ENCODE results near the gene ZNF280A. TPM values are rescaled to one million over a fixed set of nuclear protein-coding genes. Genes with fewer than 3 reads are reported as not detected.

Gene ZNF280A
- not detected for polyA plus RNA-seq (2013, experiment 1 of 2; ENCODE audit: insufficient read length)
- not detected for polyA plus RNA-seq (2013, experiment 2 of 2; ENCODE audit: insufficient read length)

DNA sequence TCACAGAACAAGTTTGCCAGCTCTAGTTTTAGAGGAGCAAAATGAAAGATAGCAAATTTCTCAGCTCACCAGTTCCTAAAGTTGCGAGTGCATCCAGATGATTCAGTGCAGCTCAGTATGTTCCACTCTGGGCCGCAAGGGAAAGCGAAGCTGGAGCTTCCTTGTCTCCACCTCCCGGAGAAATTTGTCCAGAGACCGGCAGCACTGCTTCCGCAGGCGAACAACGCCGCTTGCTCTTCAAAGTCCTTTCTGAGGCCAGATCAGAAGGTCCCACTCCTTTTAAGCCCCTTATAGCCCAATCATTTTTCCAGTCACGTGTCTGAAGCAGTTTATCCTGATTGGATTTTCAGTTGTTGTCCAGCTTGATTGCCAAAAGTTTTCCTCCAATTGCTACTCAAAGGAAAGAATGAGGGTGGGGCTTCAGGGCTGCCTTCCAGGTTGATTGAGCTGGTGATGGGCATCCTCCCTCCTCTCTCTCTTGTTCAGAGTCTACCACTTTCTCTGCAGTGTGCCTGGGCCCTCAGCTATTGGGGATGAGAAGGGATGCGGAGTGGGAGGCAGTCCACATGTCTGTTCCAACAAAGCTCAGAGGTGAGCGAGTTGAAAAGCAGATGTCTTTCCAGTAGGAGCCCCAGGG, at the start of gene ZNF280A:
TSS of gene ZNF280A (minus strand) at position 251 of the 637 bp plus-strand sequence. CDS start 4,640 bp downstream, outside the sequence.
- peak; percentile 3 for DNase-seq

GRCh38 chr22:22569218-22569617, 49.1 kb upstream of the ZNF280A start:
- no peak for DNase-seq

- no peak for DNase-seq
These were observed 45.9 kb upstream of the ZNF280A start for GRCh38 chr22:22565981-22566380.

DNA sequence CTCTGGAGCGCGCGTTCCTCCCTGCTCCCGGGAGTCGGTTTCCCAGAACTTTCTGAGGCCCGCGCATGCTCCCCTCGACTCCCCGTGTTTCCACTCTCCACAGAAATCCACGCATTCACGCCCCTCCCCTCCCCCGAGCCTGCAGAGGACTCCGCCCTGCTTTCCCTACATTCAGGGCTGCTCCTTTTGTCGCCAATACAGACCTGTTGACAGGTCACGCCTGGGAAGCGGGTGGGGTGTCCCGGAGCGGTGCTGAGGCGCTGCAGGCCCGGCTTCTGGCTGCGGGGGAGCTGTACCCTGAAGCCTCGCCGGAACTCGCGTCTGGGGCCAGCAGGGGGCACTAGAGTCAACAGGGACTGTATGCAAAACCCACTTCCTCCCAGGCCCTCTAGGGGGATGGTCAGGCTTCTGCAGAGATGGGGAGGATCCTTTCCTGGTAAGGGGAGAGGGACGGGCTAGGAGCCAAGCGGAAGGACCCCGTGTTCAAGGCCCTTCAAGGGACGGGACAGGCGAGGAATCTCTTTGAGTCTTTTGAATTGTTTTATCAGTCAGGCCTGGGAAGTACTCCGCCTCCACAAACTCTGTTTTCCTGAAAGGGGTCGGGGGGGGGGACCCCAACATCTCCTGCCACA, 39.0 kb upstream of the ZNF280A start, which contains the start of gene PRAME:
TSS of gene PRAME (minus strand) at position 294 of the 632 bp plus-strand sequence. CDS start 2,433 bp downstream, outside the sequence.
- DNase-seq = peak; percentile 31

- no peak for DNase-seq
These were observed 38.3 kb upstream of the ZNF280A start for GRCh38 chr22:22558071-22558971.

GRCh38 chr22:22556995-22557925, 37.2 kb upstream of the ZNF280A start:
- DNase-seq = no peak

DNA sequence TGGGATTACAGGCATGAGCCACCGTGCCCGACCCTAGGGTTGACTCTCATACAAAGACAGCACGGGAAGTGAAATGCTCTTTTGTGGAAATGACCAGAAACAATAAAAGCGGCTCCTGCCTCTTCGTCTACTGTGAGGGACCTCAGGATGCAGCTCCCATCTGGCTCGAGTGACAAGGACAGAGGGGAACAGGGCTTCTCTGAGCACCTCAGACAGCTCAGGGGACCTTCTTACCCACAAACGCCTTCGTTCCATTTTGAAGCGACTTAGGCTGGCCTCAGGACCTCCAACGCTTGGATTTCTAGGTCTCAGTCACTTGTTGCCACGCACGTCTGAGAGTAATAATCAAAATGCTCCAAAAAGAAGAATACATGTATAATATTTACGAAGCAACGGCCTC, 36.5 kb upstream of the ZNF280A start:
- DNase-seq = no peak

DNA sequence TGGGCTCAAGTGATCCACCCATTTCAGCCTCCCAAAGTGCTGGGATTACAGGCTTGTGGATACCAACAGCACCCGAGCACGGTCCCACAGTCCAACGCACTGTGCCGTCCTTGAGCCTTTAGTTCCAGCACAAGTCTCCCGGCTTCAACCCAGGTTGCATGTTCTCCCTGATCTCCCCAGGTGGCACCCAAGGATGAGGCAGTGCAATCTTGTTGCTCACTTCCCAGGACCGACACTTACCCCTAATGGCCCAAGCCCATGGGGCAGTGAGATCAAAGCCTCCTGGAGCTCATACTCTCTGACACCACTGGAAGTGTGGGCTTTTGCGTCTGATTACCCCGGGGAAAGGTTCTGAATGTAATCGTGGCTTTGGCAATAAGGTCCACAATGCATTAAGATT, 35.5 kb upstream of the ZNF280A start:
- DNase-seq = no peak

- DNase-seq = no peak
These were observed 34.7 kb upstream of the ZNF280A start for GRCh38 chr22:22554587-22555284.

DNA sequence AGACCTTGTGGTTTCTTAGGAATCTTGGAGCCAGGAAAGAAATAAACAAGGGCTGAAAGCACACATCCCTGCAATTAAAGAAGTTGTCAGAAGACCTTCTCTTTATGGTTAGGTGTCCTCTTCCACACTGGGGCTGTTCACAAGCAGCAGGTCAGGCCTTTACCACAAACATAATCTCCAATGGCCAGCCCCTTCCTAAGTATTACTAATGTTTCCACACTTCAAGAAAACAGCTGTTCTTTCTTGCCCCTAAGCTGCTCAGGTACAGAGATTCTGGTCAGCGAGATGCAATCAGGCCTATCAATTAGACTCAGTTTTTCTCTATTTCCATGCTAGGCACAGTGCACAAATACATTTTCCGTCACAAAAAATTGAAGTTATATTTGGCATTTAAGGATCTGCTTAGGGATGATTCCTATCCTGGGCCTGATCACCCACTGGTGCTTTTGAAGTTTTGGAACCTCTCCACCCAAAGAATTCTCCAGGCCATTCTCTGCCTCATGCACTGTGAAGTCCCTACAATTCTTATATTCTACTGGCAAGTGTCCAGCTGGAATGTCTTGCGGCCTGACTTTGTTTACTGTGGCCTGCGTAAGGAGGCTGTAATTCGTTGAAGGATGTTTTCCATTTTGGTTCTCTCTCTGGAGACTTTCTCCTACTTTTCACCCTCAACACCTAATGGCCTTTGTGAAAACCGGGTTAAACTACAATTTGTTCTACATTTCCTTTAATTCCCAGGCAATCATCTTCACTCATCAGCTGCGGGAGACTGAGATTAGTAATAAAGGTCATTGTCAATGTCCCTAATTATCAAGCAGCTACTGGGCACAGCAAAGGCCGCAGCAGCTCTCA, 33.9 kb upstream of the ZNF280A start:
- no peak for DNase-seq

GRCh38 chr22:22553141-22553540, 33.1 kb upstream of the ZNF280A start:
- DNase-seq = no peak

DNA sequence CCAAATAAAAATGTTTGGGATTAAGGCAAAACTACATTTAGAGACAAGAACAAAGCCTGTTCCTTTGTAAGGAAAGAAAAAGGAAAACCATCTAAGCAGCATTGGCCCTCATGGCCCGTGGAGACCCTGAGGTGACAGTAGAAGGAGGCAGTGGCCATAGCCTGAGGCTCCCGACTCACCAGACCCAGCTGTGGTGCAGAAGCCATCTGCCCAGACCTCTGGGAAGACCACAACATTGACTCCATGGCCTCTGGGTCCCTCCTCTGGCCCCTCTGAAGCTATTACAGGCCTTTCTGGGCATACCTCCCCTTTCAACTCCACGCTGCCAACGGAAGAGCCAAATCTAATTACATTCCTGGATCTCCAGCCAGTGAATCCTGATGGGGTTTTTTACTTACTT, 32.6 kb upstream of the ZNF280A start:
- no peak for DNase-seq

GRCh38 chr22:22550789-22551434, 30.8 kb upstream of the ZNF280A start:
- no peak for DNase-seq

DNA sequence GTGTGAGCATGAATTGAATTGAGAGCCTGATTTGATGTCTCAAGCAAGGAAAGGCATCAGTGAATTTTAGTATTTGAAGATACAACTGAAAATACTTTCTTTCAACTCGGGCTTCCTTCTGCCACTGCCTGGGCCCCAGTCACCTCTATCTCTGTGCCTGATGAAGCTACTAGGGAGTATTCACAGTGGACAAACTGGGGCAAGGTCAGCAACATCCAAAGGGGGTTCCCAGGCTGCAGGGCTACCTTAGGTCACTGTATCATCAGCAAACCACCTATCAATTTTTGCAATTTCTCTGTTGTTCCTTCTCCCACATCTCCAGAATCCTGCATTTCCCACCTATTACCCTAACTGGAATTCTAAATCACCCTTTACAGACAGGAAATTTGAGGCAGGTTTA, 28.8 kb upstream of the ZNF280A start:
- no peak for DNase-seq

DNA sequence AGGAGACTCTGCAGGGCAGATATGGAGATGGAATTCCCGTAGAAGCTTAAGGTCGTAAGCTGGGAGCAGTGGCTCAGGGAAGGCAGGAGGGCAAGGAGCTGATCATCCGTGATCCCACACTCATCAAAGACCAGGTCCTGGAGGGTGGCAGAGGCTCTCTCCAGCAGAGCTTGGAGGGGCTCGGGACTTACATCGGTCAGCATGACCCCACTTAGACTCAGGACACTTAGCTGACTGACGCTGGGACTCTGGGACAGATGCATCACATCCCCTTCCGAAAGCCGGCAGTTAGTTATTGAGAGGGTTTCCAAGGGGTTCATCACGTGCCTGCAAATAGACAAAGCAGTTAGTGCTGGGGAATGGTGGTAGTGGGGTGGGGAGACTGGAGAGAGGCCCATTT, 28.2 kb upstream of the ZNF280A start:
- DNase-seq = no peak

DNA sequence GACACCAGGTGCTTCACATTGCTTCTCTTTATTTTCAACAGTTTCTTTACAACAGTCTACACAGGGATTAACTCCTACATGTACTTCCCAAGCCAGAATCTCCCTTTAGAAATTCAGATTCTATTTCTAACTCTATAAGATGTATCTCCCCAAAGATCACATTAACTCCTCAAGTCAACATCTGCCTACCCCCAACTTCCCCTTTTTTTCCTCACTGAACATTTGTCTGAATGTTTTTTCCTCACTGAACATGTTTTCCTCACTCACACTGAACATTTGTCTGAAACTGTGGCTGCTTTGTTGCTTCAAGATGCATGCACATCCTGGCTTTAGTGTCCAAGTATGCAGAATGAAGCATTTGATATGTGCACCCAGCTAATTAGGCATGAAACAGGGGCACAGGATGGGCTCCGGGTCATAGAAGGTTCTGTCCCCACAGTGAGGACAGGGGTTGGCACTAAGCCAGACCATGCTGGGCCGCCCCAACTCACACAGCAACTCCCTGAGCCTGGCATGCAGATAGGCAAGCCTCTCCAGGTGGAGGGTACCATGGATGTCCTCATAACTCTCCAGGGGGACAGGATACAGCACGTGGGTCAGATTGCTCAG, 27.7 kb upstream of the ZNF280A start:
- DNase-seq = no peak

DNA sequence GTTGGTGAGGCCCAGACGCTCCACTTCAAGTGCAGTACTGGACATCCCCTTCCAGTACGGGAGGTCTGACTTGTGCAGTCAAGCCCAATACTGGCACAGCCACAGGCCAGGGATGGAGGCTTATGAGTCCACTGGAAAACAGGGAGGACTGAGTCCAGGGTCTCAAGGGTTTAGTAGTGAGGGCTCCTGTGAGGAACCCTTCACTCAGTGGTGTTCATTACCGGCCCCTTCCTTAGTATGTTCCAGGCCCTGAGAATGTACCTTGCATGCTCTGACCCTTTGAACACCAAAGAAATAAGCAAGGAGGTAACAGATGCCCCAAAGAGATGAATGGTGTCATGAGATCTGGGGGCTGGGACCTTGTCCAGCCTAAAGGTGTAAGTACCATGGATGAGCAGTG, 27.2 kb upstream of the ZNF280A start:
- no peak for DNase-seq

- no peak for DNase-seq
These were observed 26.4 kb upstream of the ZNF280A start for GRCh38 chr22:22546490-22546889.

DNA sequence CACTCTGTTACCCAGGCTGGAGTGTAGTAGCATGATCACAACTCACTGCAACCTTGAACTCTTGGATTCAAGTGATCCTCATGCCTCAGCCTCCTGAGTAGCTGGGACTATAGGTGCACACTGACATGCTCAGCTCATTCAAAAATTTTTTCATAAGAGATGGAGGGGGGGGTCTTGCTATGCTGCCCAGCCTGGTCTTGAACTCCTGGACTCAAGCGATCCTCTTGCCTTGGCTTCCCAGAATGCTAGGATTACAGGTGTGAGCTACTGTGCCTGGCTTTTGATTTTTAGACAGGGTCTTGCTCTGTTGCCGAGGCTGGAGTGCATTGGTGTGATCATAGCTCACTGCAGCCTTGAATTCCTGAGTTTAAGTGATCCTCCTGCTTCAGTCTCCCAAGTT, 25.0 kb upstream of the ZNF280A start:
- no peak for DNase-seq

Measured in fibroblast of skin of back (primary cell).